Psoas muscle (tissue), 8 donors: ENCODE data around the gene ESAM. TPM values are rescaled to one million over a fixed set of nuclear protein-coding genes. Genes with fewer than 3 reads are reported as not detected.

Source experiments
- ATAC-seq, 4 donors: fragments of 200-7000 bp; cut with Tn5 transposase; one replicate each; pipeline ENCODE4 v1.9.1; 2020; ENCODE audit warnings: moderate library complexity in 3 of 4, mild to moderate bottlenecking in 2 of 4
- DNase-seq, 2 donors: peaks; one replicate each; pipeline ENCODE4 v3.0.0-alpha.2; 2020
- H3K27ac ChIP-seq: fragments of 200-600 bp; one replicate; pipeline ENCODE4 v1.8.0; 2022
- H3K27me3 ChIP-seq, 3 donors: fragments of 200-600 bp in 1 of 3; one replicate each; pipeline versions ENCODE4 v1.6.1 to v1.8.0; 2013 to 2022; ENCODE audit warnings: low read length in 2 of 3, mild to moderate bottlenecking in 2 of 3, moderate library complexity in 1 of 3; ENCODE audit not compliant: insufficient read depth in 3 of 3
- H3K36me3 ChIP-seq, 2 donors: fragments of 200-600 bp in 1 of 2; one replicate each; pipeline versions ENCODE4 v1.6.1 to v1.8.0; 2013 to 2022; ENCODE audit warnings: low read depth in 1 of 2, mild to moderate bottlenecking in 1 of 2, moderate library complexity in 1 of 2; ENCODE audit not compliant: insufficient read depth in 1 of 2
- H3K4me1 ChIP-seq: fragments of 200-600 bp; one replicate; pipeline ENCODE4 v1.8.0; 2022
- H3K4me3 ChIP-seq: fragments of 200-600 bp; one replicate; pipeline ENCODE4 v1.8.0; 2022; ENCODE audit warnings: mild to moderate bottlenecking
- H3K9me3 ChIP-seq: fragments of 200-600 bp; one replicate; pipeline ENCODE4 v1.8.0; 2022
- CTCF ChIP-seq: fragments of 200-600 bp; IDR thresholded peaks from one replicate; pipeline ENCODE4 v1.8.0; 2022; ENCODE audit warnings: antibody characterized with exemption
- WGBS, 3 donors: extraction: QIAGEN DNeasy Blood & Tissue Kit; methylation state at CpG; one replicate each; pipeline versions ENCODE4 v1.1.6 to v1.1.7; 2013; 5-methylcytosine and 5-hydroxymethylcytosine counted together
- intact Hi-C, 2 donors: fragments of 100-400 bp; cut with DNase I; formaldehyde crosslinking; loops; one replicate each; pipeline versions ENCODE4 v1.11.0 to v1.14.2; 2022
- polyA plus RNA-seq, 3 donors: library from polyadenylated mRNA; stranded (reverse); fragments of 200-250 nt; gene quantifications; one replicate each; pipeline ENCODE4 v1.2.3, GENCODE V29; 2013
- total RNA-seq, 4 donors: library from RNA; stranded (reverse); fragmentation: NEBNext Ultra II Directional in 2 of 4; extraction: Animal tissue kit (Norgen Biotek cat#: 25700) in 2 of 4; gene quantifications; one replicate each; pipeline versions ENCODE4 v1.2.1 to v1.2.4, GENCODE V29; 2021 to 2023
- donor health status: healthy with polysubstance abuse.
- donor health status: DM: no; HTN: no; CAD: no; lungs with moderate emphysema.
- donor health status: Bipolar disorder and iron deficiency.
- donor health status: healthy.
- donor health status: DM: yes; HTN: yes; CAD: no.
- donor health status: DM: no; HTN: no; CAD: no.
- donor health status: DM: no; HTN: no; CAD: no.
- donor health status: DM: yes; HTN: yes; CAD: no.

The ESAM gene
- total and polyA plus RNA-seq, 7 donors: 18.4 to 37.2 (median 27.9) TPM

GRCh38 chr11:124760806-124761205 lies 1.3 kb downstream of the ESAM start:
- Histone ChIP-seq H3K27ac (peak overlapping the region; percentile 81), H3K4me3 (peak overlapping the region; percentile 74), H3K27me3 (peaks cover 0 to 60% (median 26%) of the 10 kb centered on the region in 3 donors), H3K9me3 (no peaks in the 10 kb centered on the region), H3K36me3 (peaks cover 0 to 10% of the 10 kb centered on the region in 2 donors), H3K4me1 (peaks cover 27% of the 10 kb centered on the region)
- TF ChIP-seq CTCF: no peak
- intact Hi-C loops: loop anchor here in 1 of 2 donors (5.0 kb wide), 2 partner anchors 76 to 89 kb away; partner anchors contain the start of genes SIAE and SPA17
- WGBS, 3 donors: 54 to 76% (median 70%) methylated on average over 3 of the region's 3 CpGs
- DNase-seq: no peak
- ATAC-seq: no peak

- peak in 2 of 4 donors; percentile 9 to 21 for ATAC-seq
- WGBS, 3 donors: 7 to 22% (median 10%) methylated on average over 25 of the region's 25 CpGs
- TF ChIP-seq CTCF: no peak
- peak overlapping the region; percentile 81 for H3K27ac ChIP-seq
- peaks cover 27% of the 10 kb centered on the region for H3K4me1 ChIP-seq
- intact Hi-C loops: loop anchor here in 1 of 2 donors (5.0 kb wide), 2 partner anchors 77 to 88 kb away; partner anchors contain the start of genes SIAE and SPA17
- peak overlapping the region; percentile 74 for H3K4me3 ChIP-seq
- peaks cover 0 to 4% of the 10 kb centered on the region in 2 donors for H3K36me3 ChIP-seq
- H3K9me3 ChIP-seq: no peaks in the 10 kb centered on the region
- peaks cover 0 to 60% (median 26%) of the 10 kb centered on the region in 3 donors for H3K27me3 ChIP-seq
- peak; percentile 24 to 69 for DNase-seq
Measured at GRCh38 chr11:124760205-124760652, 1.9 kb downstream of the ESAM start.

GRCh38 chr11:124759266-124760204 lies 2.6 kb downstream of the ESAM start:
- peak overlapping the region; percentile 81 for H3K27ac ChIP-seq
- no peak for TF ChIP-seq CTCF
- peak overlapping the region; percentile 74 for H3K4me3 ChIP-seq
- H3K9me3 ChIP-seq: no peaks in the 10 kb centered on the region
- 44 to 56% (median 44%) methylated on average over 50 to 52 of the region's 52 CpGs for WGBS, 3 donors
- H3K36me3 ChIP-seq: no peaks in the 10 kb centered on the region
- DNase-seq (peak; percentile 52 to 76), ATAC-seq (peak; percentile 27 to 51 (median 46))
- peaks cover 0 to 60% (median 26%) of the 10 kb centered on the region in 3 donors for H3K27me3 ChIP-seq
- peaks cover 27% of the 10 kb centered on the region for H3K4me1 ChIP-seq
- intact Hi-C loops: loop anchor here in 1 of 2 donors (5.0 kb wide), 2 partner anchors 78 to 87 kb away; partner anchors contain the start of genes SIAE and SPA17

- 6 to 12% (median 10%) methylated on average over 53 of the region's 53 CpGs for WGBS, 3 donors
- DNase-seq (peak; percentile 74 to 78), ATAC-seq (peak; percentile 66 to 76 (median 72))
- Histone ChIP-seq H3K27me3 (peaks cover 0 to 60% (median 26%) of the 10 kb centered on the region in 3 donors), H3K4me1 (peaks cover 27% of the 10 kb centered on the region), H3K36me3 (peaks cover 0 to under 1% of the 10 kb centered on the region in 2 donors), H3K27ac (peak overlapping the region; percentile 81), H3K9me3 (no peaks in the 10 kb centered on the region), H3K4me3 (peak overlapping the region; percentile 74)
- intact Hi-C loops: no loop called here
- peak; percentile 66 for TF ChIP-seq CTCF
Measured at GRCh38 chr11:124758355-124759265, 3.5 kb downstream of the ESAM start.
